ENCODE data around the gene ADAM12.

The ADAM12 gene, protein sequence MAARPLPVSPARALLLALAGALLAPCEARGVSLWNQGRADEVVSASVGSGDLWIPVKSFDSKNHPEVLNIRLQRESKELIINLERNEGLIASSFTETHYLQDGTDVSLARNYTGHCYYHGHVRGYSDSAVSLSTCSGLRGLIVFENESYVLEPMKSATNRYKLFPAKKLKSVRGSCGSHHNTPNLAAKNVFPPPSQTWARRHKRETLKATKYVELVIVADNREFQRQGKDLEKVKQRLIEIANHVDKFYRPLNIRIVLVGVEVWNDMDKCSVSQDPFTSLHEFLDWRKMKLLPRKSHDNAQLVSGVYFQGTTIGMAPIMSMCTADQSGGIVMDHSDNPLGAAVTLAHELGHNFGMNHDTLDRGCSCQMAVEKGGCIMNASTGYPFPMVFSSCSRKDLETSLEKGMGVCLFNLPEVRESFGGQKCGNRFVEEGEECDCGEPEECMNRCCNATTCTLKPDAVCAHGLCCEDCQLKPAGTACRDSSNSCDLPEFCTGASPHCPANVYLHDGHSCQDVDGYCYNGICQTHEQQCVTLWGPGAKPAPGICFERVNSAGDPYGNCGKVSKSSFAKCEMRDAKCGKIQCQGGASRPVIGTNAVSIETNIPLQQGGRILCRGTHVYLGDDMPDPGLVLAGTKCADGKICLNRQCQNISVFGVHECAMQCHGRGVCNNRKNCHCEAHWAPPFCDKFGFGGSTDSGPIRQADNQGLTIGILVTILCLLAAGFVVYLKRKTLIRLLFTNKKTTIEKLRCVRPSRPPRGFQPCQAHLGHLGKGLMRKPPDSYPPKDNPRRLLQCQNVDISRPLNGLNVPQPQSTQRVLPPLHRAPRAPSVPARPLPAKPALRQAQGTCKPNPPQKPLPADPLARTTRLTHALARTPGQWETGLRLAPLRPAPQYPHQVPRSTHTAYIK

DNA sequence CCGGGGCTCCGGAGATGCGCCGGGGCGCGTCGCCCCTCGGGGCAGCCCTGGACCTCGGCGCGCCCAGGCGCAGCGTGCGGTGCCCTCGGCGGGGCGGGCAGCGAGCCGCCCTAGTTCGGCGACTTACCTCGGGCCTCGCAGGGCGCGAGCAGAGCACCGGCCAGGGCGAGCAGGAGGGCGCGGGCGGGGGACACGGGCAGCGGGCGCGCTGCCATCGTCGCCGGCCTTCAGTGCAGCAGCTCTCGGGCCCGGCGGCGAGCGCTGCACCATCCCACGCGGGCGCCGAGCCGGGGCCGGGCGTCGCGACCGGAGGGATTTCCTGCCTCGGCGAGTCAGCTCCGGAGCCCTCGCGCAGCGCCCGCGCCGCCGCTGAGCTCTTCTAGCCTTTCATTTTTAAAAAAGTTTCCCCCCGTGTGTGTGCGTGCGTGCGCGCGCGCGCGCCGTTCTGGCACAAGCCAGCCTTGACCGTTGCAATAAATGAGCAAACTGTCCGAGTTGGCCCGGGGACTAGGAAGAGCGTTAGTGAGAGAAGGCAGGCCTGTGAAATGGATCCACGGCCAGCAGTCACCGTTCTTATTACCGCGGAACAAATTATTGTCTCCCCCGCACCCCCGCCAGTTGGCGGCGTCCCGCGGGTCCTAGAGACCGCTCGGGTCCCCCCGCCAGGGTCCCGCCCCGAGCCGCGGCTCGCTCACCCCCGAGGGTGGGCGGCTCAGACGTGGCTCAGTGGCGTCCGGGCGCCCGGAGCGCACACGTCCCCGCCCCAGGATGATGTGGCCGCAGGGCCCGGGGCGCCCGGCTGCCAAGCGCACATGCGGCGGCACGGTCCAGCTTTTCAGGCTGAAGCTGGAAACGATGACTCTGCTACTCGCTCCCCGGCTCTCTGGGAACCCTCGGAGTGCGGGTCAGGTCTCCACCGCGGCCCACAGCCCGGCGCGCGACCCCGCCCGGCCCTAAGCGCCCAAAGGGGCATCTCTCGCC is at the start of gene ADAM12:
TSS of gene ADAM12 (minus strand) at position 547 of the 981 bp plus-strand sequence. CDS start at position 215, 332 bp downstream.
- DNase-seq: no peak

GRCh38 chr10:126437635-126438406 is 49.5 kb upstream of the ADAM12 start:
- no peak for DNase-seq

GRCh38 chr10:126434235-126434634 is 46.0 kb upstream of the ADAM12 start:
- DNase-seq: no peak

DNA sequence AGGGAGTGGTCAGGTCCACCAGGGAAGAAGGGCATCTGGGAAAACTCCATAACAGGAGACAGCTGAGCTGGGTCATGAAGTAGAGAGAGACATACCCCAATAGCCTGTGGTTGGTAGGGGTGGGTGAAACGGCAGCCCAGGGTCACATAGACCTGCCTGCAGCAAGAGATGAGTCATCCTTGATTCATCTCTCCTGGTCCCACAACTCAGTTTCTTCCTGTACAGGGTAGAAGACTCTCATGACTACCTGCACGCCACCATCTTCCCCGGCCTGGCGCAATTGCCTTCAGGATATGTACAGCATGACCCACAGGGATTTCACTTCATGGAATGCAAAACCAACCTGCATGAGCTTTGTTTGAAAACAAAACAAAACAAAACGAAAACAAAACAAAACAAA is 45.1 kb upstream of the ADAM12 start:
- no peak for DNase-seq

DNA sequence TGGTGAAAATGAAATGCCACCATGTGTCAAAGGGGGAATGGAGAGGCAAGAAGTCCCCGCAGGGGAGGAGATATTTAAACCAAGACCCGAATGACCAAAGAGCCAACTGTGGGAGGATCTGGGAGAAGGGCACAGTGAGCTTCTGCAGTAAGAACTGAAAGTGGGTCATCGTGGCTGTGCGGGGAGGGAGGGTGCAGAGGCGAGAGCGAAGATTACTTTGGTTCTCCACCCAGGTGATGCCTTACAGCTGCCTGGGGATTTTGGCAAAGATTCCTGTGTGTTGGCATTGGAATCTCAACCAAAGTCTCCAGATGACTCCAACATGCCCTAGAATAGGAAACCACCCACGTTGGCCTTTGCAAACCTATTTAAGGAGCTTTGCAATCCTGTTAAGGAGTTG is 44.2 kb upstream of the ADAM12 start:
- DNase-seq: no peak

DNA sequence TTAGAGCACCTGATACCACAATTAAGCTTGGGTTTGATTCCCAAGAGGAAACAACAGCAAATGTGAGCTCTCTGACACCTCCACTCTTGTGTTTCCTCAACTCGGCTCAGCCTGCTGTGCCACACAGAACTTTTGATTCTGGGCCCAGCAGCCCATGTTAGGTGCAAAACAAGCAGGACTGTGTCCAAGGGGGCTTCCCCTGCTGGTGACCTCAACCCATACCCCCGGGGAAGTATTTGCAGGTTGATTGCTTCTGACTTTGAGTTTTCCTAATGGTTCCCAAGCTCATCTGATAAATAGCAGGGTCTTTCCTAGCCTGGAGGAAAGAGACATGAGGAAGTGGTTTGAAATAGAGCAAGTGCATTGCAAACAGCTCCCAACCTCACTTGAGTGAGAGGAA is 43.5 kb upstream of the ADAM12 start:
- DNase-seq: no peak

GRCh38 chr10:126430512-126430911 is 42.2 kb upstream of the ADAM12 start:
- DNase-seq: no peak

DNA sequence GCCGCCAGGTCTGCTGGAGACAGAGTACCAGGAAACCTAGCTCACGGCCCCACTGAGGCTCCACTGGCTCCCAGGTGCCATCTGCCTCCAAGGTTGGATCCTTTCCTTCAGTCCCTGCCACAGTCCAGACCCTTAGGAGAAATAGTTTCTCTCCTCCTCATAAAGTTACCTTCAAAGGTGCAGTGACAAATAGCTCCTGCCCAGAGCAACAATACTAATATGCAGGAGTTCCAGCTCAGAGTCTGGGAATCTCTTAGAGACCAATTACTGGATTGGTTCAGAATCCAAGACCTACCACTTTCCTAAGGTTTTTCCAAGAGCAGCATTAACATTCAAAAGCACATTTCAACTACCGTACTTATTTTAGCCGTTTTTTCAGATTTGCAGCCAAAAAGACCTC is 41.0 kb upstream of the ADAM12 start:
- DNase-seq: no peak

- no peak for DNase-seq
Measured at GRCh38 chr10:126425489-126426065, 37.3 kb upstream of the ADAM12 start.

- DNase-seq: no peak
Measured at GRCh38 chr10:126425032-126425431, 36.8 kb upstream of the ADAM12 start.

DNA sequence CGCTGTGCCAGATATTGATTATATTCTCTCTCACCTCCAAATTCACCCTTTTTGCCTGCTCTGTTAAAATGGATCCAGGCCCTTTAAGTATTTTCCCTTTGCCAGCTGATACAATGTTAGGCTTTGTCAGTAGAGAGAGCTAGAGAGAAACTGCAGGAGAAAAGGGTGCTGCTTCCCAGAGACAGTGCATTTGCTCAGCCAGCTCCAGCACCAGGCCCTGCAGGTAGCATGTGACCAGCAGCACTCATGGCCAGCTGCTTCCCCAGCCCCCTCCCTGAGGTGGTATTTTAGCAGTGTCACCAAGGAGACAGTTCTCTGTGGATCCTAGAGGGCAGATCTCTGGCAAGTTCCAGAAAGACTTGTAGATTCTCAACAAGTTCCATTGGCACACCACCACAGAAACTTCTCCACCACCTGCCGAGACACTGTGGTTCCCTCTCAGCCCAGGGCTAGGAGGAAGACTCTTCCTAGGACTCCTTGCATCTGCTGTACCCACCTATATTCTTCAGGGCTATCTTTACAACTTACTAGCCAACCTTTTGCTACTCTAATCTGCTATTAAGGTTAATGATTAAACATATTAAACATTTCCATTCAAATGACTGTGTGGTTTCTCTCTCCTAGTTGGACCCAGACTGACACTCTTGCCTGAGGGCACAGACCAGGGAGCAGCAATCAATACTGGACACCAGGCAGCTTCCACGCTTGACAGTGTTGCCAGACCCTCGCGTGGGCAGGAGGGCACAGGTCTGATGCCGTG is 35.6 kb upstream of the ADAM12 start:
- DNase-seq: no peak

- DNase-seq: no peak
Measured at GRCh38 chr10:126422567-126422966, 34.3 kb upstream of the ADAM12 start.

- DNase-seq: no peak
Measured at GRCh38 chr10:126421756-126422256, 33.5 kb upstream of the ADAM12 start.

DNA sequence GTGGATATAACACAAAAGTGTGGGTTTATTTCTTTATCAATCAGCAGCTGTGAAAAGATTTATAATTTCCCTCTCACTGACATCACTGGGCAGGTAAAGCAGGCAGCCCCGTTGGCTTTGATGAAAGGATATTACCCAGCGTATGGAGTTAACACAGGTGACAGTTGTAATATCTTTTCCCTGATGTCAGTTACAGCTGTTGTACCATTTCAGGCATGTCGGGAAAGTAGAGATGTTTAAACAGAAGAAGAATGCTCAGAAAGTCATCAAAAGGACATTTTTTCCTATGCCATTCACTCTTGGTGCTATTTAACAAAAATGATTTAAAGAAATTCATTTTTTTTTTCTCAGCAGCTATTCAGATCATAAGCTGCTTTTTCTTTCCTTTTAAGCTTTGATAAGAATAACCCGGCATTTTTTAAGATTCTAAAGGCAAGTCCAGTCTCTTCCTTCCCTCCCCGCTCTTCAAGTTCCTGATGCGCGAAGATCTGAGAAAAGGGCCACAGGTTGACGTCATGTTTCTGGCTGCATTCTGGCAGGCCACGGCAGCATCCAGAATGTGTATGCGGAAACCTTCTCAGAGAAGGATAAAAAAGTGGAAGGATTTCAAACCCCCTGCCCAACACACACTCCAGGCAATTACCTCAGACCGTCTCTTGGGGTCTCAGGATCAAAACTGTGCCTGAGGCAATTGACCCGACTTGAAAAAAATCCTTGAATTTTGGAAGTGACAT is 32.5 kb upstream of the ADAM12 start:
- no peak for DNase-seq

GRCh38 chr10:126417220-126417825 is 29.0 kb upstream of the ADAM12 start:
- no peak for DNase-seq

GRCh38 chr10:126409821-126410220 is 21.5 kb upstream of the ADAM12 start:
- no peak for DNase-seq

DNA sequence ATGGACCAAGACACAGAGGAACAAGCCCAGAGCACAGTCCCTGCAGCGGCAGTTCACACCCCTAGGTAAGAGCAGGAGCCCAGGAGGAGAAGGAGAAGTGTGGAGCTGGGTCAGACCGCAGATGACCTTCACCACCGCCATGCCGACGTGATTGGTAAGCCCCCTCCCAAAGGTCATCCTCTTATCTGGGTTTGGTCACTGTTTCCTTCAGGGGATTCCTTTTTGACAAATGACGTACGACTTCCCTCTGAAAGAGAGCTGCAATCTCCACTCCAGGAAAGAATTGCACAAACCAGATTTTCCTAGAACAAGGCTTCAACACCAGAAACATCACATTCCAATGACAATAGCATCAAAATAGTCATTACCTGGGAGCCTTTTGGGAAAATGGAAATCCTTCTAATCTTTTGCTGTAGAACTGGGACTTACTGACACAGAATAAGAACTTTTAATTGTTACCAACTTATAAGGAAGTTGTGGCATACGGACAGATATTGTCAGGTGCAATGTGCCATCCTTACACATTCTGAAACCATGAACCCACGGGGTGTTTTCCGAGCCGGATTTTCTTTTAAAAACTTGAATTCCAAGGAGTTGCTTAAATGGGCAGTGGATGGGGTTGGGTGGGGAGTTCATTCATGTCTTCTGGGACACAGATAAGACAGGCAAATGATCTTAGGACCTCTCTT is 20.8 kb upstream of the ADAM12 start:
- DNase-seq: no peak

DNA sequence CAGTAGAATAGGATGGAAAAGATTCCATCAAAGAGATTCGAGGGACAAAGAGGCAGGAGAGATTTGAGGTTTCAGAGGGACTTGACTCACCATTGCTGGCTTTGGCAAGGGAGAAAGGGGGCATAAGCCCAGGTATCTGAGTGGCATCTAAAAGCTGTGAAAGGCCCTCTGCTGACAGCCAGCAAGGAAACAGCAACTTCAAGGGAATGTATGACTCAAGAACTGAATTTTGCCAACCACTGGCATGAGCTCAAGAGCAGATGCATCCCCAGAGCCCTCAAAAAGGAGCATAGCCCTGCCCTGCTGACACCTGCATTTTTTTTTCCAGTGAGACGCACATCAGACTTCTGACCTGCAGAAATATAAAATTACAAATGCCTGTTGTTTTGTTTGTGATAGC is 19.6 kb upstream of the ADAM12 start:
- DNase-seq: no peak

Measured in NCI-H2081 treated with DMSO at 0.1 percent for 48 hours (cell line).